ENCODE results near the gene CRELD2. TPM values are rescaled to one million over a fixed set of nuclear protein-coding genes. Genes with fewer than 3 reads are reported as not detected.

CRELD2 gene
- total and polyA plus RNA-seq, 2 of the 13 experiments (the other 11 are each of a cell fraction or from before 2014, with no cell fraction given), result 17.2 to 44.7 TPM

- TF ChIP-seq ZBTB40 (IDR thresholded peaks at IDR 0.05) (no peak), ZBTB40 (CRISPR knock-in tag; IDR thresholded peaks at IDR 0.05) (no peak), ZNF772 (CRISPR knock-in tag; IDR thresholded peaks at IDR 0.05) (peak; percentile 66; the same call in 1 of the 2 replicates), GZF1 (CRISPR knock-in tag; IDR thresholded peaks at IDR 0.05) (no peak), ZNF790 (CRISPR knock-in tag; IDR thresholded peaks at IDR 0.05; ENCODE audit: borderline replicate concordance) (no peak; the same call in 1 of the 2 replicates), ZBTB3 (CRISPR knock-in tag; IDR thresholded peaks at IDR 0.05; ENCODE audit: borderline replicate concordance, low read depth) (0 out of 2 replicates have a peak, but pooled peaks have one; percentile 54), MTF2 (CRISPR knock-in tag; IDR thresholded peaks at IDR 0.05; ENCODE audit: borderline replicate concordance) (peak; percentile 68; the same call in 1 of the 2 replicates), ZNF589 (CRISPR knock-in tag; conservative IDR thresholded peaks at IDR 0.05) (0 out of 2 replicates have a peak, but pooled peaks have one; percentile 61), ZNF703 (CRISPR knock-in tag; IDR thresholded peaks at IDR 0.05; ENCODE audit: borderline replicate concordance) (0 out of 2 replicates have a peak, but pooled peaks have one; percentile 75), ZFAT (CRISPR knock-in tag; conservative IDR thresholded peaks at IDR 0.05) (no peak; the same call in 1 of the 2 replicates), ZNF235 (CRISPR knock-in tag; IDR thresholded peaks at IDR 0.05; ENCODE audit: borderline replicate concordance) (no peak), ZNF564 (CRISPR knock-in tag; IDR thresholded peaks at IDR 0.05) (peak; percentile 87)
- TF ChIP-seq, protein P1, sequence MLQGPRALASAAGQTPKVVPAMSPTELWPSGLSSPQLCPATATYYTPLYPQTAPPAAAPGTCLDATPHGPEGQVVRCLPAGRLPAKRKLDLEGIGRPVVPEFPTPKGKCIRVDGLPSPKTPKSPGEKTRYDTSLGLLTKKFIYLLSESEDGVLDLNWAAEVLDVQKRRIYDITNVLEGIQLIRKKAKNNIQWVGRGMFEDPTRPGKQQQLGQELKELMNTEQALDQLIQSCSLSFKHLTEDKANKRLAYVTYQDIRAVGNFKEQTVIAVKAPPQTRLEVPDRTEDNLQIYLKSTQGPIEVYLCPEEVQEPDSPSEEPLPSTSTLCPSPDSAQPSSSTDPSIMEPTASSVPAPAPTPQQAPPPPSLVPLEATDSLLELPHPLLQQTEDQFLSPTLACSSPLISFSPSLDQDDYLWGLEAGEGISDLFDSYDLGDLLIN (CRISPR knock-in tag; IDR thresholded peaks at IDR 0.05; ENCODE audit: borderline replicate concordance), result no peak; the same call in 1 of the 2 replicates
- TF ChIP-seq, protein P2, sequence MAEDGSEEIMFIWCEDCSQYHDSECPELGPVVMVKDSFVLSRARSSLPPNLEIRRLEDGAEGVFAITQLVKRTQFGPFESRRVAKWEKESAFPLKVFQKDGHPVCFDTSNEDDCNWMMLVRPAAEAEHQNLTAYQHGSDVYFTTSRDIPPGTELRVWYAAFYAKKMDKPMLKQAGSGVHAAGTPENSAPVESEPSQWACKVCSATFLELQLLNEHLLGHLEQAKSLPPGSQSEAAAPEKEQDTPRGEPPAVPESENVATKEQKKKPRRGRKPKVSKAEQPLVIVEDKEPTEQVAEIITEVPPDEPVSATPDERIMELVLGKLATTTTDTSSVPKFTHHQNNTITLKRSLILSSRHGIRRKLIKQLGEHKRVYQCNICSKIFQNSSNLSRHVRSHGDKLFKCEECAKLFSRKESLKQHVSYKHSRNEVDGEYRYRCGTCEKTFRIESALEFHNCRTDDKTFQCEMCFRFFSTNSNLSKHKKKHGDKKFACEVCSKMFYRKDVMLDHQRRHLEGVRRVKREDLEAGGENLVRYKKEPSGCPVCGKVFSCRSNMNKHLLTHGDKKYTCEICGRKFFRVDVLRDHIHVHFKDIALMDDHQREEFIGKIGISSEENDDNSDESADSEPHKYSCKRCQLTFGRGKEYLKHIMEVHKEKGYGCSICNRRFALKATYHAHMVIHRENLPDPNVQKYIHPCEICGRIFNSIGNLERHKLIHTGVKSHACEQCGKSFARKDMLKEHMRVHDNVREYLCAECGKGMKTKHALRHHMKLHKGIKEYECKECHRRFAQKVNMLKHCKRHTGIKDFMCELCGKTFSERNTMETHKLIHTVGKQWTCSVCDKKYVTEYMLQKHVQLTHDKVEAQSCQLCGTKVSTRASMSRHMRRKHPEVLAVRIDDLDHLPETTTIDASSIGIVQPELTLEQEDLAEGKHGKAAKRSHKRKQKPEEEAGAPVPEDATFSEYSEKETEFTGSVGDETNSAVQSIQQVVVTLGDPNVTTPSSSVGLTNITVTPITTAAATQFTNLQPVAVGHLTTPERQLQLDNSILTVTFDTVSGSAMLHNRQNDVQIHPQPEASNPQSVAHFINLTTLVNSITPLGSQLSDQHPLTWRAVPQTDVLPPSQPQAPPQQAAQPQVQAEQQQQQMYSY (CRISPR knock-in tag; IDR thresholded peaks at IDR 0.05), result no peak
Observed at GRCh38 chr22:49960159-49961004, 41.9 kb downstream of the CRELD2 start, which contains the start of gene PIM3 (continued).

Measured in HepG2 (cell line).